ENCODE measurements around the gene OR52N5.

The OR52N5 gene

GRCh38 chr11:5767056-5767455, 16.1 kb downstream of the OR52N5 start:
- Histone ChIP-seq H3K4me3 (ENCODE audit: low read depth, low read length) (no peak overlapping the region), H3K9me3 (no peaks in the 10 kb centered on the region), H3K27me3 (no peaks in the 10 kb centered on the region), H3K36me3 (no peaks in the 10 kb centered on the region), H3K4me1 (no peaks in the 10 kb centered on the region)
- DNase-seq = no peak
- TF ChIP-seq CTCF (IDR thresholded peaks at IDR 0.05; ENCODE audit: low read depth, low read length) = no peak

DNA sequence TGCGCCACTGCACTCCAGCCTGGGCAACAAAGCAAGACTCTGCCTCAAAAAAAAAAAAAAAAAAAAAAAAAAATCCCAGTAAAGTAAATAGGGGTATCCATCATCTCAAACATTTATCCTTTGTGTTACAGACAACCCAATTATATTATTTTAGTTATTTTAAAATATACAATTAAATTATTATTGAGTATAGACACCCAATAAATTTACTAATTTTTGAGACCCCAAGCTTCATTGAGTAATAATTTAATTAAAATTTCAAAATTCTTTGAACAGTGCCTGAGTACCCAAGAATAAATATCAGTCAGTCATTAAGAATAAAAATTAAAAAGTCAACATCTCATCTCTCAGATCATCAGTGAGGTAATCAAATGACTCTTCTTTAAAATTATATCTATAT, 29.2 kb downstream of the OR52N5 start, which contains the start of gene OR52N4:
Gene OR52N4, plus strand, starts transcription at position 301 of the 400 bp plus-strand sequence. CDS start 498 bp downstream, outside the sequence.
- Histone ChIP-seq H3K27me3 (no peaks in the 10 kb centered on the region), H3K4me3 (ENCODE audit: low read depth, low read length) (no peak within 1 kb of the TSS), H3K36me3 (no peaks in the 10 kb centered on the region), H3K9me3 (no peaks in the 10 kb centered on the region), H3K4me1 (no peaks in the 10 kb centered on the region)
- TF ChIP-seq CTCF (IDR thresholded peaks at IDR 0.05; ENCODE audit: low read depth, low read length) = no peak
- no peak for DNase-seq

- no peak for DNase-seq
- Histone ChIP-seq H3K27me3 (no peaks in the 10 kb centered on the region), H3K4me3 (ENCODE audit: low read depth, low read length) (no peak overlapping the region), H3K9me3 (no peaks in the 10 kb centered on the region), H3K36me3 (no peaks in the 10 kb centered on the region), H3K4me1 (no peaks in the 10 kb centered on the region)
- no peak for TF ChIP-seq CTCF (IDR thresholded peaks at IDR 0.05; ENCODE audit: low read depth, low read length)
These were observed 33.3 kb downstream of the OR52N5 start for GRCh38 chr11:5749836-5750235.

DNA sequence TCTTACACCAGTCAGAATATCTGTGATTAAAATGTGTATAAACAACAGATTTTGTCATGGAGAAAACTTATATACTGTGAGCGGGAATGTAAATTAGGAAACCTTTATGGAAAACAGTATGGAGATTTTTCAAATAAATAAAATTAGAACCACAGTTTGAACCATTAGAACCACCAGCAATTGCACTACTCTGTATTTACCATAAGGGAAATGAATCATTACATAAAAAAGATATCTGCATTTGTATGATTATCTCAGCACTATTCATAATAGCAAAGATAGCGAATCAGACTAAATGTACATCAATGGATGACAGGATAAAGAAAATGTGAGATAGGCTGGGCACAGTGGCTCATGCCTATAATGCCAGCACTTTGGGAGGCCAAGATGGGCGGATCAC, 36.5 kb downstream of the OR52N5 start:
- Histone ChIP-seq H3K9me3 (no peaks in the 10 kb centered on the region), H3K4me3 (ENCODE audit: low read depth, low read length) (no peak overlapping the region), H3K4me1 (no peaks in the 10 kb centered on the region), H3K36me3 (no peaks in the 10 kb centered on the region), H3K27me3 (no peaks in the 10 kb centered on the region)
- no peak for TF ChIP-seq CTCF (IDR thresholded peaks at IDR 0.05; ENCODE audit: low read depth, low read length)
- DNase-seq = no peak

DNA sequence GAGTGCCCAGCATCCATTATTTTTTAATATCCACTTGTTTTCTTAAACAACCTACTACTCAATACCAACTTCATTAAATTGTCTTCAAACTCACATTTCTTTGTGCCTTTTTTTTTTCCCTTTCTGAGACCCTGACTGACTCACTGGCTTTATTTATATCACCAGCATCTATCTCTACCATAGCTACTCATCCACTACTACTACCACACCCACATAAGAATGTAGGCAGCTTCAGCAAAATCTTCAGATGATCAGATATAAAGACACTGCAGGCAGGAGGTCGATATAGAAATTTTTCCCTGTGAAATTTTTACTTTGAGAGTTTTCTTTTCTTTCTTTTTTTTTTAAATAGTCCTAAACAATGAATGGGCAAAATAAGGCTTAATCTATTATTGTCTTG, 44.7 kb downstream of the OR52N5 start:
- no peak for DNase-seq
- Histone ChIP-seq H3K27me3 (no peaks in the 10 kb centered on the region), H3K9me3 (no peaks in the 10 kb centered on the region), H3K4me1 (no peaks in the 10 kb centered on the region), H3K36me3 (no peaks in the 10 kb centered on the region), H3K4me3 (ENCODE audit: low read depth, low read length) (no peak overlapping the region)
- TF ChIP-seq CTCF (IDR thresholded peaks at IDR 0.05; ENCODE audit: low read depth, low read length) = no peak

- H3K4me1 ChIP-seq = no peaks in the 10 kb centered on the region
- H3K27me3 ChIP-seq = no peaks in the 10 kb centered on the region
- no peak for TF ChIP-seq CTCF (IDR thresholded peaks at IDR 0.05; ENCODE audit: low read depth, low read length)
- DNase-seq = no peak
- no peak overlapping the region for H3K4me3 ChIP-seq (ENCODE audit: low read depth, low read length)
- H3K9me3 ChIP-seq = no peaks in the 10 kb centered on the region
- no peaks in the 10 kb centered on the region for H3K36me3 ChIP-seq
These were observed 45.3 kb downstream of the OR52N5 start for GRCh38 chr11:5737670-5738392.

All from BE2C (cell line).